HCT116 (cell line): ENCODE results near the gene BZW2. TPM values are rescaled to one million over a fixed set of nuclear protein-coding genes. Genes with fewer than 3 reads are reported as not detected.

Source experiments
- ATAC-seq: fragments of 200-7000 bp; cut with Tn5 transposase; 2 replicates; pipeline ENCODE4 v1.9.1; 2020; ENCODE audit warnings: mild to moderate bottlenecking, moderate library complexity
- BruUV-seq: library from RNA; stranded (reverse); fragments of 400-500 nt; replicated peaks from 2 replicates; lab custom pipeline; 2021; lab: Mats Ljungman, UMichigan
- CTCF ChIA-PET: fragments of 300-600 bp; sonication (Branson Sonifier 250); formaldehyde crosslinking; loops from one replicate; lab custom pipeline; 2021; ENCODE audit warnings: antibody characterized with exemption; lab: Charles Lee
- POLR2A ChIA-PET: fragments of 300-600, 350-600 bp; sonication (Branson Sonifier 250); formaldehyde crosslinking; loops from one replicate; lab custom pipeline; 2021; ENCODE audit warnings: antibody characterized with exemption; lab: Charles Lee
- RAD21 ChIA-PET, 2 experiments: fragments of 300-600 bp; sonication (Branson Sonifier 250); formaldehyde crosslinking; loops; one replicate each; lab custom pipeline; 2023; ENCODE audit warnings: low total read pairs in 2 of 2; ENCODE audit not compliant: uncharacterized antibody in 2 of 2, unreplicated experiment in 2 of 2, low non-redundant PET in 1 of 2; lab: Charles Lee
- DNase-seq: peaks from one replicate; pipeline ENCODE4 v3.0.0-alpha.2; 2010; ENCODE audit warnings: low read depth, low spot score
- H2AFZ ChIP-seq: fragments of 200-600 bp; shearing (Covaris generic), sonication (generic); 2 replicates; pipeline ENCODE4 v1.6.1; 2017; ENCODE audit warnings: low read depth, mixed run types, mixed read lengths, antibody characterized with exemption, low read length; ENCODE audit not compliant: poor library complexity, severe bottlenecking
- H3K27ac ChIP-seq: 2 replicates; pipeline ENCODE4 v1.5.1; 2012; ENCODE audit warnings: low read depth, low read length
- H3K27me3 ChIP-seq: fragments of 200-600 bp; sonication (generic); 2 replicates; pipeline ENCODE4 v1.6.1; 2016; ENCODE audit warnings: mixed run types, low read length, mixed read lengths; ENCODE audit not compliant: insufficient read depth
- H3K36me3 ChIP-seq, 2 experiments: fragments of 200-500 bp in 1 of 2; fragments of 200-600 bp in 1 of 2; sonication (Bioruptor generic) in 1 of 2; sonication (generic) in 1 of 2; 2 replicates each; pipeline versions ENCODE4 v1.5.1 to v1.6.1; 2014 to 2016; ENCODE audit warnings: low read length in 2 of 2, inconsistent platforms in 1 of 2, mixed read lengths in 1 of 2, mixed run types in 1 of 2; ENCODE audit not compliant: insufficient read depth in 2 of 2, control insufficient read depth in 1 of 2
- H3K4me1 ChIP-seq, 2 experiments: fragments of 200-600 bp in 1 of 2; sonication (generic) in 1 of 2; 2 replicates each; pipeline versions ENCODE4 v1.5.1 to v1.6.1; 2012 to 2017; ENCODE audit warnings: low read length in 2 of 2, inconsistent platforms in 1 of 2, mild to moderate bottlenecking in 1 of 2, mixed read lengths in 1 of 2, mixed run types in 1 of 2, moderate library complexity in 1 of 2; ENCODE audit not compliant: insufficient read depth in 2 of 2, control insufficient read depth in 1 of 2
- H3K4me2 ChIP-seq: fragments of 200-600 bp; sonication (generic); 2 replicates; pipeline ENCODE4 v1.6.1; 2017; ENCODE audit warnings: mixed run types, low read length, mixed read lengths
- H3K4me3 ChIP-seq, 2 experiments: fragments of 200-600 bp in 1 of 2; sonication (generic) in 1 of 2; replicated peaks in 1 of 2; 2 replicates each; pipeline ENCODE4 v1.5.1; 2011 to 2016; ENCODE audit warnings: low read length in 2 of 2, control low read depth in 1 of 2, low read depth in 1 of 2, mild to moderate bottlenecking in 1 of 2, mixed read lengths in 1 of 2, mixed run types in 1 of 2
- H3K79me2 ChIP-seq: fragments of 200-600 bp; sonication (generic); 2 replicates; pipeline ENCODE4 v1.6.1; 2017; ENCODE audit warnings: mild to moderate bottlenecking, mixed run types, low read length, moderate library complexity, mixed read lengths; ENCODE audit not compliant: insufficient read depth
- H3K9ac ChIP-seq: fragments of 200-600 bp; sonication (generic); 2 replicates; pipeline ENCODE4 v1.6.1; 2016; ENCODE audit warnings: low read length, mixed read lengths
- H3K9me2 ChIP-seq: fragments of 200-600 bp; sonication (generic), shearing (Covaris generic); 2 replicates; pipeline ENCODE4 v1.6.1; 2017; ENCODE audit warnings: mixed run types, mild to moderate bottlenecking, moderate library complexity; ENCODE audit not compliant: insufficient read depth
- H3K9me3 ChIP-seq, 2 experiments: fragments of 200-500 bp in 1 of 2; fragments of 200-600 bp in 1 of 2; sonication (Bioruptor generic) in 1 of 2; sonication (generic) in 1 of 2; 2 replicates each; pipeline ENCODE4 v1.6.1; 2014 to 2017; ENCODE audit warnings: low read length in 2 of 2, mixed read lengths in 2 of 2, inconsistent platforms in 1 of 2, low read depth in 1 of 2, mild to moderate bottlenecking in 1 of 2, mixed run types in 1 of 2, moderate library complexity in 1 of 2; ENCODE audit not compliant: control insufficient read depth in 1 of 2, insufficient read depth in 1 of 2
- H4K20me1 ChIP-seq: fragments of 200-600 bp; sonication (generic), shearing (Covaris generic); 2 replicates; pipeline ENCODE4 v1.6.1; 2017; ENCODE audit warnings: mixed run types, mild to moderate bottlenecking, moderate library complexity; ENCODE audit not compliant: insufficient read depth
- CBX3 ChIP-seq: IDR thresholded peaks from 2 replicates; pipeline ENCODE4 v1.6.1; 2012; ENCODE audit warnings: low read depth
- CEBPB ChIP-seq: IDR thresholded peaks from 2 replicates; pipeline ENCODE4 v1.6.1; 2012; ENCODE audit warnings: low read depth
- EGR1 ChIP-seq: IDR thresholded peaks from 2 replicates; pipeline ENCODE4 v1.6.1; 2012; ENCODE audit warnings: low read depth
- ELF1 ChIP-seq: IDR thresholded peaks from 2 replicates; pipeline ENCODE4 v1.6.1; 2012; ENCODE audit warnings: low read depth, borderline replicate concordance
- FOSL1 ChIP-seq: IDR thresholded peaks from 2 replicates; pipeline ENCODE4 v1.6.1; 2012; ENCODE audit warnings: low read depth
- JUND ChIP-seq: IDR thresholded peaks from 2 replicates; pipeline ENCODE4 v1.6.1; 2012
- MAX ChIP-seq: IDR thresholded peaks from 2 replicates; pipeline ENCODE4 v1.6.1; 2012
- POLR2A ChIP-seq: IDR thresholded peaks from 2 replicates; pipeline ENCODE4 v1.7.0; 2011; ENCODE audit warnings: borderline replicate concordance; ENCODE audit not compliant: insufficient read depth, insufficient read length; ENCODE audit errors: extremely low read depth
- POLR2AphosphoS5 ChIP-seq: IDR thresholded peaks from 2 replicates; pipeline ENCODE4 v1.6.1; 2011; ENCODE audit warnings: mild to moderate bottlenecking, low read depth, low read length, moderate library complexity
- RAD21 ChIP-seq: IDR thresholded peaks from 2 replicates; pipeline ENCODE4 v1.6.1; 2012; ENCODE audit warnings: low read depth, mild to moderate bottlenecking
- REST ChIP-seq: IDR thresholded peaks from 2 replicates; pipeline ENCODE4 v1.6.1; 2012; ENCODE audit warnings: low read depth
- SP1 ChIP-seq: IDR thresholded peaks from 2 replicates; pipeline ENCODE4 v1.6.1; 2012; ENCODE audit warnings: low read depth
- SRF ChIP-seq: IDR thresholded peaks from 2 replicates; pipeline ENCODE4 v1.6.1; 2012; ENCODE audit warnings: low read depth
- TCF7L2 ChIP-seq: IDR thresholded peaks from 2 replicates; pipeline ENCODE4 v1.7.0; 2011; ENCODE audit warnings: borderline replicate concordance, inconsistent platforms; ENCODE audit not compliant: insufficient read depth, insufficient read length; ENCODE audit errors: extremely low read depth
- YY1 ChIP-seq: IDR thresholded peaks from 2 replicates; pipeline ENCODE4 v1.6.1; 2011; ENCODE audit warnings: low read length, low read depth, moderate library complexity, mild to moderate bottlenecking; ENCODE audit not compliant: insufficient replicate concordance; ENCODE audit errors: extremely low read depth
- ZFX ChIP-seq: fragments of 450-650 bp; IDR thresholded peaks from 2 replicates; pipeline ENCODE4 v1.6.1; 2017
- ZNF274 ChIP-seq: fragments of 200-500 bp; sonication (Bioruptor generic); IDR thresholded peaks from 2 replicates; pipeline ENCODE4 v1.6.1; 2014; ENCODE audit warnings: mild to moderate bottlenecking, low read depth, low read length, inconsistent platforms
- intact Hi-C: fragments of 100-400 bp; cut with micrococcal nuclease; formaldehyde crosslinking; loops from 2 replicates; pipeline ENCODE4 v1.10.0; 2022
- total RNA-seq: library from RNA; stranded (reverse); gene quantifications from one replicate; pipeline ENCODE4 v1.2.1, GENCODE V29; 2021; ENCODE audit not compliant: unreplicated experiment
- TF ChIP-seq, protein P1 (sequence below): IDR thresholded peaks from 2 replicates; pipeline ENCODE4 v1.6.1; 2011; ENCODE audit warnings: mild to moderate bottlenecking, low read length, moderate library complexity; ENCODE audit not compliant: insufficient replicate concordance; ENCODE audit errors: extremely low read depth
- TF ChIP-seq, protein P2 (sequence below): IDR thresholded peaks from 2 replicates; pipeline ENCODE4 v1.6.1; 2012

BZW2 gene
- total RNA-seq, 1 experiment from 2014 or later, result 119 TPM

GRCh38 chr7:16684935-16685334 is 39.0 kb downstream of the BZW2 start (continued):
- TF ChIP-seq REST, result no peak
- no peak for TF ChIP-seq EGR1
- TF ChIP-seq FOSL1, result no peak
- TF ChIP-seq TCF7L2, result no peak
- no peak for TF ChIP-seq ZFX

GRCh38 chr7:16685535-16685934 is 39.6 kb downstream of the BZW2 start:
- no peak overlapping the region for H2AFZ ChIP-seq
- H3K27me3 ChIP-seq, result no peaks in the 10 kb centered on the region
- BruUV-seq, result no TSS peak
- no peaks in the 10 kb centered on the region for H3K9me2 ChIP-seq
- H3K4me3 ChIP-seq, result no peak overlapping the region
- no peaks in the 10 kb centered on the region for H3K4me1 ChIP-seq
- ATAC-seq (no peak), DNase-seq (no peak)
- H3K27ac ChIP-seq, result no peak overlapping the region
- ChIA-PET RAD21 (no interaction called here), POLR2A (no interaction called here), CTCF (interaction anchor here (1.0 kb wide), 1 partner anchor 10 kb away, joined by 3 read pairs; no protein-coding TSS in a partner anchor)
- no peak overlapping the region for H3K4me2 ChIP-seq
- intact Hi-C loops, result no loop called here
- TF ChIP-seq, protein P1, sequence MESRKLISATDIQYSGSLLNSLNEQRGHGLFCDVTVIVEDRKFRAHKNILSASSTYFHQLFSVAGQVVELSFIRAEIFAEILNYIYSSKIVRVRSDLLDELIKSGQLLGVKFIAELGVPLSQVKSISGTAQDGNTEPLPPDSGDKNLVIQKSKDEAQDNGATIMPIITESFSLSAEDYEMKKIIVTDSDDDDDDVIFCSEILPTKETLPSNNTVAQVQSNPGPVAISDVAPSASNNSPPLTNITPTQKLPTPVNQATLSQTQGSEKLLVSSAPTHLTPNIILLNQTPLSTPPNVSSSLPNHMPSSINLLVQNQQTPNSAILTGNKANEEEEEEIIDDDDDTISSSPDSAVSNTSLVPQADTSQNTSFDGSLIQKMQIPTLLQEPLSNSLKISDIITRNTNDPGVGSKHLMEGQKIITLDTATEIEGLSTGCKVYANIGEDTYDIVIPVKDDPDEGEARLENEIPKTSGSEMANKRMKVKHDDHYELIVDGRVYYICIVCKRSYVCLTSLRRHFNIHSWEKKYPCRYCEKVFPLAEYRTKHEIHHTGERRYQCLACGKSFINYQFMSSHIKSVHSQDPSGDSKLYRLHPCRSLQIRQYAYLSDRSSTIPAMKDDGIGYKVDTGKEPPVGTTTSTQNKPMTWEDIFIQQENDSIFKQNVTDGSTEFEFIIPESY, result no peak
- TF ChIP-seq POLR2AphosphoS5 (no peak), FOSL1 (no peak), ELF1 (no peak), CEBPB (no peak), MAX (no peak), SP1 (no peak), SRF (no peak), JUND (no peak), POLR2A (no peak), ZNF274 (no peak), TCF7L2 (no peak), RAD21 (no peak), CBX3 (no peak), YY1 (no peak)
- TF ChIP-seq, protein P2, sequence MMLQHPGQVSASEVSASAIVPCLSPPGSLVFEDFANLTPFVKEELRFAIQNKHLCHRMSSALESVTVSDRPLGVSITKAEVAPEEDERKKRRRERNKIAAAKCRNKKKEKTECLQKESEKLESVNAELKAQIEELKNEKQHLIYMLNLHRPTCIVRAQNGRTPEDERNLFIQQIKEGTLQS, result no peak
- no peaks in the 10 kb centered on the region for H4K20me1 ChIP-seq
- peaks cover 36 to 49% of the 10 kb centered on the region in 2 experiments for H3K36me3 ChIP-seq
- H3K9me3 ChIP-seq, result no peaks in the 10 kb centered on the region
- no peak overlapping the region for H3K9ac ChIP-seq
- no peaks in the 10 kb centered on the region for H3K79me2 ChIP-seq
